Measurements from ENCODE around the gene C1orf167.

C1orf167 gene

GRCh38 chr1:11761988-11762406, at the start of gene C1orf167:
TSS of gene C1orf167 (plus strand) at chr1:11762193. CDS start at chr1:11764401, 2,208 bp downstream.
- no peak for DNase-seq (ENCODE audit: low read depth, low spot score)
- peaks cover 9% of the 10 kb centered on the region for H3K4me1 ChIP-seq (ENCODE audit: insufficient read depth, insufficient read length)
- TF ChIP-seq ZNF274 (IDR thresholded peaks at IDR 0.05; ENCODE audit: low read depth, low read length) (no peak), YY1 (IDR thresholded peaks at IDR 0.05; ENCODE audit: insufficient read depth, insufficient read length) (no peak), SUZ12 (IDR thresholded peaks at IDR 0.05; ENCODE audit: extremely low read depth, insufficient read depth, insufficient read length) (no peak)
- no peaks in the 10 kb centered on the region; the same call in 1 of the 2 replicates for H3K9me3 ChIP-seq (ENCODE audit: insufficient read depth, low read length)
- peaks cover 16% of the 10 kb centered on the region for H3K27me3 ChIP-seq (ENCODE audit: insufficient read depth, insufficient read length)
- no peak within 1 kb of the TSS for H3K4me3 ChIP-seq (ENCODE audit: insufficient read length, low read depth)
- no peaks in the 10 kb centered on the region for H3K36me3 ChIP-seq (ENCODE audit: insufficient read depth, insufficient read length, low read length)
- H3K9ac ChIP-seq (ENCODE audit: insufficient read length, low read depth), result no peak within 1 kb of the TSS

GRCh38 chr1:11712285-11712684, 49.7 kb upstream of the C1orf167 start:
- Histone ChIP-seq H3K4me1 (ENCODE audit: insufficient read depth, insufficient read length) (peaks cover 8% of the 10 kb centered on the region), H3K4me3 (ENCODE audit: insufficient read length, low read depth) (no peak overlapping the region), H3K9me3 (ENCODE audit: insufficient read depth, low read length) (no peaks in the 10 kb centered on the region), H3K9ac (ENCODE audit: insufficient read length, low read depth) (no peak overlapping the region), H3K36me3 (ENCODE audit: insufficient read depth, insufficient read length, low read length) (peaks cover 27% of the 10 kb centered on the region), H3K27me3 (ENCODE audit: insufficient read depth, insufficient read length) (no peaks in the 10 kb centered on the region)
- TF ChIP-seq SUZ12 (IDR thresholded peaks at IDR 0.05; ENCODE audit: extremely low read depth, insufficient read depth, insufficient read length) (no peak), ZNF274 (IDR thresholded peaks at IDR 0.05; ENCODE audit: low read depth, low read length) (no peak)
- no peak for DNase-seq (ENCODE audit: low read depth, low spot score)

- Histone ChIP-seq H3K27me3 (ENCODE audit: insufficient read depth, insufficient read length) (no peaks in the 10 kb centered on the region), H3K4me3 (ENCODE audit: insufficient read length, low read depth) (no peak overlapping the region)
- TF ChIP-seq SUZ12 (IDR thresholded peaks at IDR 0.05; ENCODE audit: extremely low read depth, insufficient read depth, insufficient read length) (no peak), ZNF274 (IDR thresholded peaks at IDR 0.05; ENCODE audit: low read depth, low read length) (no peak), YY1 (IDR thresholded peaks at IDR 0.05; ENCODE audit: insufficient read depth, insufficient read length) (no peak)
These were observed 48.9 kb upstream of the C1orf167 start for GRCh38 chr1:11713095-11713494.

GRCh38 chr1:11714831-11715575, 47.0 kb upstream of the C1orf167 start:
- TF ChIP-seq SUZ12 (IDR thresholded peaks at IDR 0.05; ENCODE audit: extremely low read depth, insufficient read depth, insufficient read length), result no peak
- no peak for TF ChIP-seq YY1 (IDR thresholded peaks at IDR 0.05; ENCODE audit: insufficient read depth, insufficient read length)
- no peak for TF ChIP-seq ZNF274 (IDR thresholded peaks at IDR 0.05; ENCODE audit: low read depth, low read length)
- Histone ChIP-seq H3K4me3 (ENCODE audit: insufficient read length, low read depth) (no peak overlapping the region), H3K36me3 (ENCODE audit: insufficient read depth, insufficient read length, low read length) (peaks cover 24% of the 10 kb centered on the region), H3K9ac (ENCODE audit: insufficient read length, low read depth) (no peak overlapping the region), H3K27me3 (ENCODE audit: insufficient read depth, insufficient read length) (no peaks in the 10 kb centered on the region), H3K9me3 (ENCODE audit: insufficient read depth, low read length) (no peaks in the 10 kb centered on the region), H3K4me1 (ENCODE audit: insufficient read depth, insufficient read length) (no peaks in the 10 kb centered on the region)
- no peak for DNase-seq (ENCODE audit: low read depth, low spot score)

More at GRCh38 chr1:11713095-11713494, 48.9 kb upstream of the C1orf167 start:
- H3K9me3 ChIP-seq (ENCODE audit: insufficient read depth, low read length), result no peaks in the 10 kb centered on the region
- peaks cover 26% of the 10 kb centered on the region for H3K36me3 ChIP-seq (ENCODE audit: insufficient read depth, insufficient read length, low read length)
- no peak for DNase-seq (ENCODE audit: low read depth, low spot score)
- no peak overlapping the region for H3K9ac ChIP-seq (ENCODE audit: insufficient read length, low read depth)
- H3K4me1 ChIP-seq (ENCODE audit: insufficient read depth, insufficient read length), result no peaks in the 10 kb centered on the region

GRCh38 chr1:11719313-11720032, 42.5 kb upstream of the C1orf167 start:
- Histone ChIP-seq H3K4me1 (ENCODE audit: insufficient read depth, insufficient read length) (peaks cover 1% of the 10 kb centered on the region), H3K9me3 (ENCODE audit: insufficient read depth, low read length) (no peaks in the 10 kb centered on the region), H3K9ac (ENCODE audit: insufficient read length, low read depth) (no peak overlapping the region), H3K4me3 (ENCODE audit: insufficient read length, low read depth) (no peak overlapping the region), H3K27me3 (ENCODE audit: insufficient read depth, insufficient read length) (no peaks in the 10 kb centered on the region), H3K36me3 (ENCODE audit: insufficient read depth, insufficient read length, low read length) (peaks cover 13% of the 10 kb centered on the region)
- no peak for DNase-seq (ENCODE audit: low read depth, low spot score)
- TF ChIP-seq SUZ12 (IDR thresholded peaks at IDR 0.05; ENCODE audit: extremely low read depth, insufficient read depth, insufficient read length) (no peak), ZNF274 (IDR thresholded peaks at IDR 0.05; ENCODE audit: low read depth, low read length) (no peak), YY1 (IDR thresholded peaks at IDR 0.05; ENCODE audit: insufficient read depth, insufficient read length) (no peak)

- no peak for TF ChIP-seq SUZ12 (IDR thresholded peaks at IDR 0.05; ENCODE audit: extremely low read depth, insufficient read depth, insufficient read length)
- no peak for TF ChIP-seq YY1 (IDR thresholded peaks at IDR 0.05; ENCODE audit: insufficient read depth, insufficient read length)
- no peak for TF ChIP-seq ZNF274 (IDR thresholded peaks at IDR 0.05; ENCODE audit: low read depth, low read length)
- H3K9ac ChIP-seq (ENCODE audit: insufficient read length, low read depth), result no peak overlapping the region
- no peak overlapping the region for H3K4me3 ChIP-seq (ENCODE audit: insufficient read length, low read depth)
- peaks cover 4% of the 10 kb centered on the region for H3K4me1 ChIP-seq (ENCODE audit: insufficient read depth, insufficient read length)
- no peaks in the 10 kb centered on the region for H3K27me3 ChIP-seq (ENCODE audit: insufficient read depth, insufficient read length)
- H3K36me3 ChIP-seq (ENCODE audit: insufficient read depth, insufficient read length, low read length), result peaks cover 8% of the 10 kb centered on the region
- DNase-seq (ENCODE audit: low read depth, low spot score), result no peak
- H3K9me3 ChIP-seq (ENCODE audit: insufficient read depth, low read length), result no peaks in the 10 kb centered on the region
These were observed 42.0 kb upstream of the C1orf167 start for GRCh38 chr1:11720033-11720376.

- Histone ChIP-seq H3K36me3 (ENCODE audit: insufficient read depth, insufficient read length, low read length) (peaks cover 8% of the 10 kb centered on the region), H3K9ac (ENCODE audit: insufficient read length, low read depth) (no peak overlapping the region), H3K4me1 (ENCODE audit: insufficient read depth, insufficient read length) (peaks cover 5% of the 10 kb centered on the region), H3K9me3 (ENCODE audit: insufficient read depth, low read length) (no peaks in the 10 kb centered on the region), H3K27me3 (ENCODE audit: insufficient read depth, insufficient read length) (no peaks in the 10 kb centered on the region), H3K4me3 (ENCODE audit: insufficient read length, low read depth) (no peak overlapping the region)
- no peak for DNase-seq (ENCODE audit: low read depth, low spot score)
- TF ChIP-seq ZNF274 (IDR thresholded peaks at IDR 0.05; ENCODE audit: low read depth, low read length), result no peak
- no peak for TF ChIP-seq YY1 (IDR thresholded peaks at IDR 0.05; ENCODE audit: insufficient read depth, insufficient read length)
- TF ChIP-seq SUZ12 (IDR thresholded peaks at IDR 0.05; ENCODE audit: extremely low read depth, insufficient read depth, insufficient read length), result no peak
These were observed 41.5 kb upstream of the C1orf167 start for GRCh38 chr1:11720525-11720924.

Data from NT2/D1 (cell line).